NCI-H774 (cell line): ENCODE results near the gene AQP6.
A peak's percentile ranks its signal among the peaks of the same experiment; 100 is the strongest.

ENCODE experiments used
- DNase-seq: peaks from one replicate; lab custom pipeline; 2025; lab: John Stamatoyannopoulos, UW

Gene AQP6

GRCh38 chr12:49990273-49990672 is 17.5 kb downstream of the AQP6 start:
- no peak for DNase-seq

- DNase-seq = no peak
Measured at GRCh38 chr12:49998453-49998852, 25.7 kb downstream of the AQP6 start.

DNA sequence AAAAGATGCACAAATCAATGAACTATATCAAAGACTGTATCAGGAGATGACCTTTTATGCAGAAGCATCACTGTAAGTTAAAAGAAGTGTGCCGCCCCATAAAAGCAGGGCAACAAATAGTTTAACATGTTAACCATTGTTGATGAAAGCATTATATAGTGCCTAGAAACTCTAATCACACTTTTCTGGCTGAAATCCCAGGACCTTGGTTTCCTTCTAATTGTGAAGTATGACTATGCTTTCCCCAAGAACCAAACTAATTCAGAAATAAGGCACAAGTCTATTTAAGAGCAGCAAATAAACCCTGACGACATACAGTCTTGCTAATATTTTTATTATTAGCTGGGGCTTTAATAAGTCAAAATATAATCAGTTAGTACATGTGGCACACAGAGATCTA is 30.8 kb downstream of the AQP6 start:
- DNase-seq = no peak

DNA sequence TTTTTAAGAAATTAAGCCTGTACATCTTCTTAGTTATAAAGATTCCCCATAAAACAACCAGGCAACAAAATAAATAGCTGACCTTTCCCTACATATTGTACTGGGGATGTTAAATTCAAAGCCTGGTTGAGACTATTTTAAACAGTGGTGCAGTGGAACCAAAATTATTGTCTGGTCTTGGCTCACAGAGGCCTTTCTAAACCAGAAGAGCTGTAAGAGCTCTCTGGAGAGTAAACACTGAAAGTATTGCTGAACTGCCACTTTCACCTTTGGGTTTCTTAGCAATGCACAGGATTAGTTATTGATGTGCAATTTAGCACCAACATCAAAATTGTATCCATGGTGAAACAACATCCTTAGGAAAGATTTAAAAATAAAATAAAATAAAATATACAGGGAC is 31.9 kb downstream of the AQP6 start:
- no peak for DNase-seq

DNA sequence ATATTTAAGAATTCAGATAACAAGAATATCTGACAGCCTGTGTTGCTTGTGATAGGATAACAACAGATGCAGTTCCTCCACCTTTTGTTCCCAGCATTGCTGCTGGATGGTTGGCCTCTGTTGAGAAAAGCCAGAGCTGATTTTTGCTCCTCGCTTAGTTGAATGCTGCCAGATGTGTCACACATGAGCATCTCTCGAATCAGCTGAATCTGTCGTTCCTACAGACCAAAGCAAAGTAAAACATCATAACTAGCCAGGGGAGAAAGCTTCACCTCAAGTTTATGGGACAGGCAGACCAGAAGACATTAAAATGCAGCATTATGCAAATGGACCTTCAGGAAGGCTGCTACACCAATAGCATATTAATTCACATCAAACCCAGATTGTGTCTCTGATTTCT is 32.4 kb downstream of the AQP6 start:
- DNase-seq = no peak

DNA sequence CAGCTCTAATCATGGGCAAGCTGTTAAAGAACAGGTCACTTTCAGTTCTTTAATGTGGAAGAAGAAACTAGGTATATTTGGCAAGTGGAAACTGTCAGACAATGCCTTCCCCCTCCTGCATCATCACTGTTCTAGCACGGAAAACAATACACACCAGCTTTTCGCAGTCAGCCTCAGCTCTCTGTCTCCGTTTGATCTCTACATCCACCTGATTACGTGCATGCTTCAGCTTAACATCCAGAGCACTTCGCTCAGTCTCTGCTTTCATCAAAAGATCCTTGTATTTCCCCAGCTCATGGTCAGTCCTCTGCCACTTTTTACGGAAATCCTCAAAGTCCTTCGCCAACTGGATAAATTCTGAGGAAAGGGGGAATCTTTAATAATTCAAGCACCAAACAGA is 33.5 kb downstream of the AQP6 start:
- DNase-seq = no peak

GRCh38 chr12:50006754-50007442 is 34.2 kb downstream of the AQP6 start:
- no peak for DNase-seq

GRCh38 chr12:50013361-50014147 is 40.8 kb downstream of the AQP6 start:
- no peak for DNase-seq

DNA sequence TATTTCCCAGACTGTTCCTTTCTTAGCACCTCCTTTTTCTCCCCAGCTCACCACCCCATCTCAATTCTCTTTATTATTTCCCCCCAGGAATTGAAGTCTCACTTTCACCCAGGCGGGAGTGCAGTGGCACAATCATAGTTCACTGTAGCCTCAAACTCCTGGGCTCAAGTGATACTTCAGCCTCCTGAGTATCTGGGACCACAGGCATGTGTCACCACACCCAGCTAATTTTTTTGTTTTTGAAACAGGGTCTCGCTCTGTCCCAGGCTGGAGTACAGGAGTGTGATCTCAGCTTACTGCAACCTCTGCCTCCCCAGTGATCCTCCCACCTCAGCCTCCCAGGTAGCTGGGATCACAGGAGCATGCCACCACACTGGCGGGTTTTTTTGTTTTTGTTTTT is 41.6 kb downstream of the AQP6 start:
- no peak for DNase-seq

DNA sequence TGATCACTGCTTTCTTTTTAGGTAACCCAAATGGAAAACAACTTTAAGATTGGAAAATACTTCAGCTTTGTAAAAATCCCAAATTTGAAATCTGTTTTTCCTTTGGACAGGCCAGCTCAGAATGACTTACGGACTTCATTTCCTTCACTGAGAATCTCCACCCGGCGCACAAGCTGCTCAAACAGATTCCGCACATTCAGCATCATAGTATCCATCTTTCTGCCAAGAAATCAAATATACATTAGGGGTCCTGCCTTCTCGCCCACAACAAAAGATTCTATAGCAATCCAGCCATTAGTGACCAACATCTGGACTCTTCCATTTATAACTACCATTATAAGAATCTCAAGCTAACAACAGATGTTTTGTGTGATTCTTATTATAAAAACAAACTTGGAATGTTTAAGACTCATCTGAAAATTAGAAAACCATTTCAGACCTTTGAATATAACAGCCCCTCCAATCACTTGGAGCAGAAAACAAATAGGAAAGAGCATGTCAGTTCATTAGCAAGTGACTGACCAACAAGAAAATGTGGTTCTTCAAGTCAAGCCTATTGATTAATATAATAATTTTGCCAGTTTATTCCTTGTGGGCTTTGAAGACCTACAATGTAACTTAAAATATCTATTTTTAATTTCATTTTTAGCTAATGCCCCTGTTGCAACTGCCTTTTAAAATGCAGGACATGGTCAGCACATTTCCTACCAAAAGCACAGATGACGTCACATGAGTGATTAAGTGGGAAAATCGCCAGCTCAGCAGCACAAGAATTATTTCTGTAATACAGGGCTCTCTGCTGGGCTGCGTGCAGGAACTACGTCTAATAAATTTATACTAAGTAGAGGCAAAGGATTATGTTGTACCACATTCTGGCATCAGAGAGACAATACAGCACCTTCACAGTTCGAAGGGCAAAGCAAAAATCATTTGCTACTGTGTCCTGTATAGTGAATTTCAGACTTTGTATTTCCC is 44.0 kb downstream of the AQP6 start:
- no peak for DNase-seq

DNA sequence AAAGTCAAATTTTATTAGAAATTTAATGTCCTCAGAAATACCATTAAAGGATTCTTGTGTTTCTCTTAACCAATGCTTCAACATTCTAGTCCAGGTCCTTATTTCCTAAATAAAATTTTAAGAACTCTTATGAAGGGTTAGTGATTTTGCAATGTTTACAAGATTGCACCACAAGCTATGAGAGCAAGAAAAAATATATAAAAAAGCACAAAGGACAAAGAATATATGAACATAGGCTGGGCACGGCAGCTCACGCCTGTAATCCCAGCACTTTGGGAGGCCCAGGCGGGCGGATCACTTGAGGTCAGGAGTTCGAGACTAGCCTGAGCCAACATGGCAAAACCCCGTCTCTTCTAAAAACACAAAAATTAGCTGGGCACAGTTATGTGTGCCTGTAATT is 44.9 kb downstream of the AQP6 start:
- no peak for DNase-seq

DNA sequence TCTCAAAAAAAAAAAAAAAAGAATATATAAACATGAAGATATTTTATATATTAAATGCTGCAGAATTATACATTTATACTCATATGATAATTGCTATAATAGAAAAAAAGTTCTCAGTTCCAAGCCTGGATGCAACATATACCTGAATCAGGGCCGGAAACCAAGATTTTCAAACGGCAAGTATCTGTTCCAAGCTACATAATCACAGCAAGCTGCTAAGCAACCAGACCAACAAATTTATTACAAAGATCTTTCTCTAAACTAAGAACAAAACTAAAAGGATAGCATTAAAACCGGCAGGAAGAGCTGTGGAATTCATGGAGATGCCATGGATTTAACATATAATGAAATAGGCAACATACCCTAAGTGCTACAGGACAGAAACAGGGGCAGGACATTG is 45.4 kb downstream of the AQP6 start:
- no peak for DNase-seq

DNA sequence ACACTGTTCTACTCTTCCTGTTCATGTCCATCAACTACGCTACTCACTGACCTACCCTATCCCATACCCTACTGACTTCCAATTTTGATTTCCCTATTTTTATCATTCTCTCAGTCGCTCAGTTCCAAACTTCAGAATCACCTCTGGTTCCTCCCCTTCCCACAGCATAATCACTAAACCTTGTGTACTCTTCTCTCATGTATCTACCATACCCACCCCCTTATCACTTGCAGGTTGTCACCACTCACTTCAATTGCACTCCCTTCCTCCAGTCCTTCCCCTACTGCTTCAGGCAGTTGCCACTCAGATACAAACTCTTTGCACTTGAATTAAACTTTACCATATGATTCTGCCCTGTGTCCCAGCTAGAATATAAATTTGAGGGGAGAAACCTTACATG is 46.2 kb downstream of the AQP6 start:
- DNase-seq = no peak

DNA sequence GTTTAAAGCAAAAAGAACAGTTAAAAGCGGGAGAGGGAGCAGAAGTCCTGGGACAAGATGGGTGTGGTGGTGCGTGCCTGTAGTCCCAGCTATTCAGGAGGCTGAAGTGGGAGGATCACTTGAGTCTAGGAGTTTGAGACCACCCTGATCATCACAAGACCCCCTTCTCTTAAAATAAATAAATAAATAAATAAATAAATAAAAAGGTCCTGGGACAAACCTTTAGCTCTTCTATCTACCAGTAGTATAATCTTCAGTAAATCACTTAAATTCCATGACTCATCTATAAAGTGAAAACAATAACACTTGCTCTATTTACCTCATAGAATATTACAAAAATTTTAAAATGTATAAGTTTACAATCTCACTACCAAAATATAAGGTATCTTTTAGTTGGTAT is 46.8 kb downstream of the AQP6 start:
- no peak for DNase-seq

- DNase-seq = no peak
Measured at GRCh38 chr12:50021031-50021430, 48.3 kb downstream of the AQP6 start.

DNA sequence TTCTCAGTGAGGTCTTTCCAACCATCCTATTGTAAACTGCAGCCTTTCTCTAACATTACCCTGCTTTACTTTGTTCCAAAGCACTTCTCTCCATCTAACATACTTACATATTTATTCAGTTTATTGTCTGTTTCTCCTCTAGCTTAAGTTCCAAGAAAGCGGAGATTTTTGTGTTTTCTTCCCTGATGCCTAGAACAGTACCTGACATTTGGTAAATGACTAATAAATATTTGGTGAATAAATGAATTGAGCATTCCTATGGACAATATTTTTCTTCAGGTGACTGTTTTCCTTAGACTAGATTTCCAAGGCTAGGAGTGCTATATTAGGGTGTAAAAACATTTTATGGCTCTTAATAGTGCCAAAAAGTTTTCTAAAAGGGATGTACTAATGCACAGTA is 50.2 kb downstream of the AQP6 start:
- no peak for DNase-seq

DNA sequence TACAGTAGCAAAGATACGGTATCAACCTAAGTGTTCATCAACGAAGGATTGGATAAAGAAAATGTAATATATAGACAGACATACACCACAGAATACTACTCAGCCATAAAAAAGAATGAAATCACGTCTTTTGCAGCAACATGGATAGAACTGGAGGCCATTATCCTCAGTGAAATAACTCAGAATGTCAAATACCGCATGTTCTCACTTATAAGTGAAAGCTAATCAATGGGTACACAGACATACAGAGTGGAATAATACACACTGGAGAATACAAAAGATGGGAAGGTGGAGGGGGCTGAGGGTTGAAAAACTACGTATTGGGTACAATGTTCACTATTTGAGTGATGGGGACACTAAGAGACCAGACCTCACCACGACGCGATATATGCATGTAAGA is 51.5 kb downstream of the AQP6 start:
- no peak for DNase-seq

- no peak for DNase-seq
Measured at GRCh38 chr12:50024805-50025186, 52.0 kb downstream of the AQP6 start.

GRCh38 chr12:50025187-50026059 is 52.7 kb downstream of the AQP6 start, which contains the start of gene RACGAP1:
Gene RACGAP1 (minus strand): TSS chr12:50025494. CDS start chr12:50016715, 8,779 bp downstream.
- peak; percentile 100 for DNase-seq

DNA sequence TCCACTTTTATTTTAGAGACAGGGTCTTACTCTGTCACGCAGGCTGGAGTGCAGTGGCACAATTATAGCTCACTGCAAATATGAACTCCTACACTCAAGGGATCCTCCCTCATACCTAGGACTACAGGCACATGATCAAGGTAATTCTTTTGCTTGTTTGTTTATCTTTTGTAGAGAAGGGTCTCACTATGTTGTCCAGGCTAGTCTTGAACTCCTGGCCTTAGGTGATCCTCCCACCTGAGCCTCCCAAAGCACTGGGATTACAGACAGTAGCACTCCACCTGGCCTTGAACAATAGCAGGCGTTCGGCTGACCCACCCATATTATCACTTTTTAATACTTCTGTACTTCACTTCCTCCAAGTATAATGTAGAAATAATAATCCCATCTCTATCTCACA is 53.9 kb downstream of the AQP6 start:
- DNase-seq = no peak
